Small intestine (tissue), 7 donors: ENCODE measurements around the gene SAPCD1. TPM values are rescaled to one million over a fixed set of nuclear protein-coding genes. Genes with fewer than 3 reads are reported as not detected.
A peak's percentile ranks its signal among the peaks of the same experiment; 100 is the strongest.

ENCODE experiments used
- DNase-seq, 2 donors: peaks; one replicate each; pipeline versions ENCODE4 v3.0.0 to v3.0.0-alpha.2; 2013
- FAIRE-seq: peaks from 2 replicates; lab custom pipeline; 2012; peaks lifted over from hg19 to GRCh38; lab: Jason Lieb, UNC
- H3K27ac ChIP-seq, 3 donors: one replicate each; pipeline ENCODE4 v1.5.1; 2013; ENCODE audit warnings: low read length in 2 of 3, mild to moderate bottlenecking in 2 of 3, control low read depth in 1 of 3, inconsistent platforms in 1 of 3, low read depth in 1 of 3, moderate library complexity in 1 of 3
- H3K27me3 ChIP-seq, 3 donors: one replicate each; pipeline ENCODE4 v1.6.1; 2013; ENCODE audit warnings: low read length in 3 of 3, inconsistent platforms in 1 of 3; ENCODE audit not compliant: control insufficient read depth in 3 of 3, insufficient read depth in 3 of 3
- H3K36me3 ChIP-seq, 3 donors: one replicate each; pipeline ENCODE4 v1.6.1; 2013; ENCODE audit warnings: low read length in 3 of 3, inconsistent platforms in 1 of 3, low read depth in 1 of 3, mild to moderate bottlenecking in 1 of 3, moderate library complexity in 1 of 3; ENCODE audit not compliant: control insufficient read depth in 3 of 3, insufficient read depth in 2 of 3
- H3K4me1 ChIP-seq, 3 donors: one replicate each; pipeline ENCODE4 v1.6.1; 2013; ENCODE audit warnings: low read length in 2 of 3, inconsistent platforms in 1 of 3, low read depth in 1 of 3, mild to moderate bottlenecking in 1 of 3, moderate library complexity in 1 of 3; ENCODE audit not compliant: control insufficient read depth in 3 of 3, insufficient read depth in 2 of 3
- H3K4me3 ChIP-seq, 3 donors: one replicate each; pipeline ENCODE4 v1.5.1; 2013; ENCODE audit warnings: low read length in 3 of 3, control low read depth in 1 of 3, inconsistent platforms in 1 of 3, low read depth in 1 of 3, mild to moderate bottlenecking in 1 of 3, moderate library complexity in 1 of 3
- H3K9me3 ChIP-seq, 2 donors: one replicate each; pipeline ENCODE4 v1.6.1; 2013; ENCODE audit warnings: low read depth in 1 of 2, low read length in 1 of 2; ENCODE audit not compliant: control insufficient read depth in 2 of 2, insufficient read depth in 1 of 2
- WGBS, 3 donors: extraction: QIAGEN DNeasy Blood & Tissue Kit; methylation state at CpG; one replicate each; pipeline ENCODE4 v1.1.7; 2013; 5-methylcytosine and 5-hydroxymethylcytosine counted together
- polyA plus RNA-seq, 4 donors: library from polyadenylated mRNA; stranded (reverse) in 3 of 4; unstranded in 1 of 4; fragments of 200-250 nt in 3 of 4; fragments of 120-200 nt in 1 of 4; gene quantifications; one replicate each; pipeline versions ENCODE4 v1.2.1 to v1.2.3, GENCODE V29; 2013
- donor health status: healthy with polysubstance abuse.
- donor health status: control.
- donor health status: control.
- donor health status: Bipolar disorder and iron deficiency.
- donor health status: healthy.

The SAPCD1 gene
- polyA plus RNA-seq, 4 donors = 1.4 to 15.5 (median 4.6) TPM

GRCh38 chr6:31775633-31776484 lies 13.4 kb downstream of the SAPCD1 start:
- Histone ChIP-seq H3K27ac (peak overlapping the region in 1 of 3 donors; percentile 93), H3K4me3 (peak overlapping the region in 1 of 3 donors; percentile 41), H3K9me3 (no peaks in the 10 kb centered on the region), H3K36me3 (peaks cover 0 to 36% (median 3%) of the 10 kb centered on the region in 3 donors), H3K4me1 (peaks cover 0 to 37% (median 4%) of the 10 kb centered on the region in 3 donors), H3K27me3 (no peaks in the 10 kb centered on the region)
- WGBS, 3 donors = 69 to 87% (median 77%) methylated on average over 32 of the region's 32 CpGs
- FAIRE-seq (no peak), DNase-seq (no peak)

- DNase-seq = peak in 1 of 2 donors; percentile 36
- Histone ChIP-seq H3K27ac (peak overlapping the region; percentile 66 to 93 (median 79)), H3K4me1 (peaks cover 0 to 37% (median 4%) of the 10 kb centered on the region in 3 donors), H3K36me3 (peaks cover 0 to 43% (median 7%) of the 10 kb centered on the region in 3 donors), H3K9me3 (no peaks in the 10 kb centered on the region), H3K27me3 (no peaks in the 10 kb centered on the region), H3K4me3 (peak overlapping the region in 1 of 3 donors; percentile 41)
- WGBS, 3 donors = 22 to 29% (median 26%) methylated on average over 14 of the region's 14 CpGs
- FAIRE-seq = no peak
Observed at GRCh38 chr6:31776485-31776988, 14.1 kb downstream of the SAPCD1 start.

GRCh38 chr6:31776989-31777666 lies 14.7 kb downstream of the SAPCD1 start, which contains the start of gene VWA7:
Gene VWA7 (minus strand): TSS chr6:31777328. CDS start chr6:31776779, 549 bp downstream.
- Histone ChIP-seq H3K4me3 (peak within 1 kb of the TSS in 1 of 3 donors; percentile 41), H3K27ac (peak within 1 kb of the TSS; percentile 66 to 93 (median 79)), H3K4me1 (peaks cover 0 to 37% (median 4%) of the 10 kb centered on the region in 3 donors), H3K36me3 (peaks cover 0 to 49% (median 7%) of the 10 kb centered on the region in 3 donors), H3K9me3 (no peaks in the 10 kb centered on the region), H3K27me3 (no peaks in the 10 kb centered on the region)
- peak; percentile 89 to 96 for DNase-seq
- WGBS, 3 donors = 11 to 18% (median 15%) methylated on average over 12 to 15 of the region's 15 CpGs
- no peak for FAIRE-seq

GRCh38 chr6:31777667-31778050 lies 15.2 kb downstream of the SAPCD1 start:
- Histone ChIP-seq H3K4me1 (peaks cover 0 to 37% (median 4%) of the 10 kb centered on the region in 3 donors), H3K36me3 (peaks cover 0 to 54% (median 7%) of the 10 kb centered on the region in 3 donors), H3K4me3 (no peak overlapping the region), H3K27ac (peak overlapping the region; percentile 66 to 93 (median 79)), H3K27me3 (no peaks in the 10 kb centered on the region), H3K9me3 (no peaks in the 10 kb centered on the region)
- 91 to 97% (median 91%) methylated on average over 5 of the region's 5 CpGs for WGBS, 3 donors
- DNase-seq = peak in 1 of 2 donors; percentile 31
- no peak for FAIRE-seq

GRCh38 chr6:31778193-31778592 lies 15.7 kb downstream of the SAPCD1 start:
- no peak for FAIRE-seq
- WGBS, 3 donors = 93 to 95% (median 93%) methylated on average over 5 of the region's 5 CpGs
- Histone ChIP-seq H3K27ac (peak overlapping the region in 2 of 3 donors; percentile 79 to 93), H3K4me3 (no peak overlapping the region), H3K27me3 (no peaks in the 10 kb centered on the region), H3K4me1 (peaks cover 0 to 37% (median 4%) of the 10 kb centered on the region in 3 donors), H3K36me3 (peaks cover 0 to 57% (median 11%) of the 10 kb centered on the region in 3 donors), H3K9me3 (no peaks in the 10 kb centered on the region)
- no peak for DNase-seq

GRCh38 chr6:31778999-31779885 lies 16.8 kb downstream of the SAPCD1 start:
- H3K27ac ChIP-seq = no peak overlapping the region
- peaks cover 0 to 37% (median 4%) of the 10 kb centered on the region in 3 donors for H3K4me1 ChIP-seq
- H3K27me3 ChIP-seq = no peaks in the 10 kb centered on the region
- H3K36me3 ChIP-seq = peaks cover 0 to 66% (median 16%) of the 10 kb centered on the region in 3 donors
- no peak overlapping the region for H3K4me3 ChIP-seq
- DNase-seq = no peak
- WGBS, 3 donors = 89 to 94% (median 94%) methylated on average over 40 to 43 of the region's 43 CpGs
- FAIRE-seq = no peak
- H3K9me3 ChIP-seq = no peaks in the 10 kb centered on the region

GRCh38 chr6:31779908-31780307 lies 17.5 kb downstream of the SAPCD1 start:
- Histone ChIP-seq H3K27me3 (no peaks in the 10 kb centered on the region), H3K36me3 (peaks cover 0 to 72% (median 17%) of the 10 kb centered on the region in 3 donors), H3K4me1 (peaks cover 0 to 33% (median 4%) of the 10 kb centered on the region in 3 donors), H3K4me3 (no peak overlapping the region), H3K9me3 (no peaks in the 10 kb centered on the region), H3K27ac (no peak overlapping the region)
- DNase-seq (no peak), FAIRE-seq (no peak)
- WGBS, 3 donors = 93 to 95% (median 94%) methylated on average over 10 of the region's 10 CpGs
